Measurements from ENCODE around the gene PCDHGC4. TPM values are rescaled to one million over a fixed set of nuclear protein-coding genes. Genes with fewer than 3 reads are reported as not detected.

Gene PCDHGC4
- total and polyA plus RNA-seq, 12 donors, result 0.03 to 6.1 (median 1.4) TPM

DNA sequence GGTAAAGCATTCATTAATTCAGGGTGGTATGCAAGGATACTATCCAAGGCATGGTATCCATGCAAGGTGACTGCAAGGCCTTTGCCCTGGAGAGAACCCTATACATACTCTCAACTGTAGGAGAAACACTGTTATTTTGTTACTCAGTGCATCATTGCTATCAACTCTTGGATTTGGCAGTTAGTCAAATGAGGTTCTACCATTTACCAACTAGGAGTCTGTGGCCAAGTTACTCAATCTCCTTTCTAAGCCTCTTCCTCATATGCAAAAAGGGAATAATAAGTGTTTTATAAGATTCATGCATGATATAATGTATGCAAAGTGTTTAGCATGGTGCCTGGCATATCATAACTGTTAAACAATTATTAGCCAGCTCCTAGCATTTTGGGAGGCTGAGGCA, 5.1 kb upstream of the PCDHGC4 start:
- DNase-seq, result no peak
- intact Hi-C loops (cut with DNase I), result loop anchor here (5.0 kb wide), 1 partner anchor 38 kb away; no protein-coding TSS in a partner anchor
- peaks cover 5 to 56% of the 10 kb centered on the region in 2 donors for H3K4me1 ChIP-seq (replicated peaks in 1 of 2)
- H3K27me3 ChIP-seq, result no peaks in the 10 kb centered on the region
- H3K9me3 ChIP-seq (replicated peaks in 1 of 3), result no peaks in the 10 kb centered on the region
- H3K4me3 ChIP-seq, result no peak overlapping the region
- H3K27ac ChIP-seq, result no peak overlapping the region
- TF ChIP-seq, protein P1, sequence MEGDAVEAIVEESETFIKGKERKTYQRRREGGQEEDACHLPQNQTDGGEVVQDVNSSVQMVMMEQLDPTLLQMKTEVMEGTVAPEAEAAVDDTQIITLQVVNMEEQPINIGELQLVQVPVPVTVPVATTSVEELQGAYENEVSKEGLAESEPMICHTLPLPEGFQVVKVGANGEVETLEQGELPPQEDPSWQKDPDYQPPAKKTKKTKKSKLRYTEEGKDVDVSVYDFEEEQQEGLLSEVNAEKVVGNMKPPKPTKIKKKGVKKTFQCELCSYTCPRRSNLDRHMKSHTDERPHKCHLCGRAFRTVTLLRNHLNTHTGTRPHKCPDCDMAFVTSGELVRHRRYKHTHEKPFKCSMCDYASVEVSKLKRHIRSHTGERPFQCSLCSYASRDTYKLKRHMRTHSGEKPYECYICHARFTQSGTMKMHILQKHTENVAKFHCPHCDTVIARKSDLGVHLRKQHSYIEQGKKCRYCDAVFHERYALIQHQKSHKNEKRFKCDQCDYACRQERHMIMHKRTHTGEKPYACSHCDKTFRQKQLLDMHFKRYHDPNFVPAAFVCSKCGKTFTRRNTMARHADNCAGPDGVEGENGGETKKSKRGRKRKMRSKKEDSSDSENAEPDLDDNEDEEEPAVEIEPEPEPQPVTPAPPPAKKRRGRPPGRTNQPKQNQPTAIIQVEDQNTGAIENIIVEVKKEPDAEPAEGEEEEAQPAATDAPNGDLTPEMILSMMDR (IDR thresholded peaks at IDR 0.05), result no peak
- TF ChIP-seq POLR2A (IDR thresholded peaks at IDR 0.05), result no peak
- no peaks in the 10 kb centered on the region for H3K36me3 ChIP-seq (replicated peaks in 1 of 2)

DNA sequence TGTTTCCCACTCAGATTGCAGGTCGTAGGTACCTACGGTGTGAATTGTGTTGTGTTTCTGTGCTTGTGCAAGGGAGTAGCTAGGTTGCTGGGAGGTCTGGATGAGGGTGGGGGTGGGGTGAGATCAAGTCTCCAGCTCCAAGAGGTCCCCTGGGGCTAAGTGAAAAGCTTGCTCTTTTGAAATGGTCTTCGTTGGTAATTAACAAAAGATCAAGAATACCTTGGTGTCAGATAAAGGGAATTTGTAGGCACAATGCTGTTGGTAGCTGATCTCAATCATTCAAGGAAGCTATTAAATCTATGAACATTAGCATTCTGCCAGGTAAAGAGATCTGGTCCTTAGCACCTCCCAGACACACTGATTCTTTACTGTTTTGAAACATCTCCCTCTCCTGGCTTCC, 928 bp upstream of the PCDHGC4 start:
- Histone ChIP-seq H3K36me3 (replicated peaks in 1 of 2) (no peaks in the 10 kb centered on the region), H3K27me3 (no peaks in the 10 kb centered on the region), H3K4me3 (no peak overlapping the region), H3K9me3 (replicated peaks in 1 of 3) (no peaks in the 10 kb centered on the region), H3K4me1 (replicated peaks in 1 of 2) (peaks cover 4 to 36% of the 10 kb centered on the region in 2 donors), H3K27ac (no peak overlapping the region)
- intact Hi-C loops (cut with DNase I), result no loop called here
- 66 to 73% (median 69%) methylated on average over 3 of the region's 3 CpGs for WGBS, 4 donors
- no peak for DNase-seq
- no peak for TF ChIP-seq POLR2A (IDR thresholded peaks at IDR 0.05)

DNA sequence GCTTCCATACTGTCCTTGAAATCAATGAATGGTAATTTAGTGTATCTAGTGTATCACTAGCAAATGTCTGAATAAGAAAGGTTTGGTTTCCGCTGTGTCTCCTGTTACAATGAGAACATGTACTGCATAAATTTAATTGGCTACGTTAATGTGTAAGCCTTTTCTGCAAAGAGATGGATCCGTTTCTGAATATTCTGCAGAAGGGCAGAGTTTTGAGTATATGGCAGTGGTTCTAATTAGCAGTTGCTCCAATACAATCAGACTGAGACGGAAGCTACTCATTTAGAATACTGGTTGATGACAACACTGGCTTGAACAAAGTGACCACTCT, 555 bp upstream of the PCDHGC4 start:
- TF ChIP-seq, protein P1 (IDR thresholded peaks at IDR 0.05), result no peak
- TF ChIP-seq POLR2A (IDR thresholded peaks at IDR 0.05), result no peak
- intact Hi-C loops (cut with DNase I), result no loop called here
- peaks cover 4 to 36% of the 10 kb centered on the region in 2 donors for H3K4me1 ChIP-seq (replicated peaks in 1 of 2)
- H3K9me3 ChIP-seq (replicated peaks in 1 of 3), result no peaks in the 10 kb centered on the region
- no peak overlapping the region for H3K27ac ChIP-seq
- H3K36me3 ChIP-seq (replicated peaks in 1 of 2), result no peaks in the 10 kb centered on the region
- WGBS, 4 donors, result 13 to 21% (median 17%) methylated on average over 4 of the region's 4 CpGs
- peak overlapping the region in 1 of 4 donors; percentile 51 for H3K4me3 ChIP-seq
- DNase-seq, result no peak
- no peaks in the 10 kb centered on the region for H3K27me3 ChIP-seq

DNA sequence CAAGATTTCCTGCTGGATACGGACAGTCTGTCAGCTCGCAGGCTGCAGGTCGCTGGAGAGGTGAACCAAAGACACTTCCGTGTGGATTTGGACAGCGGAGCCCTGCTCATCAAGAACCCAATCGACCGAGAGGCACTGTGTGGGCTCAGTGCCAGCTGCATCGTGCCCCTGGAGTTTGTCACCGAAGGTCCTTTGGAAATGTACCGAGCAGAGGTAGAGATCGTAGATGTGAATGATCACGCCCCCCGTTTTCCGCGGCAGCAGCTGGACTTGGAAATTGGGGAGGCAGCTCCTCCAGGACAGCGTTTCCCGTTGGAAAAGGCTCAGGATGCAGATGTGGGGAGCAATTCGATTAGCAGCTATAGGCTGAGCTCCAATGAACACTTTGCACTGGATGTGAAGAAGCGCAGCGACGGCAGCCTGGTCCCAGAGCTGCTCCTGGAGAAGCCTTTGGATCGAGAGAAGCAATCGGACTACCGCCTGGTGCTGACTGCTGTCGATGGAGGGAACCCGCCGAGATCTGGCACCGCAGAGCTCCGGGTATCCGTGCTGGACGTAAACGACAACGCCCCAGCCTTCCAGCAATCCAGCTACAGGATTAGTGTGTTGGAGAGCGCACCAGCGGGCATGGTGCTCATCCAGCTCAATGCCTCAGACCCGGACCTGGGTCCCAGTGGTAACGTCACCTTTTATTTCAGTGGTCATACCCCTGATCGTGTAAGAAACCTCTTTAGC, 658 bp downstream of the PCDHGC4 start:
- peak overlapping the region in 1 of 5 donors; percentile 9 for H3K27ac ChIP-seq
- peaks cover 4 to 36% of the 10 kb centered on the region in 2 donors for H3K4me1 ChIP-seq (replicated peaks in 1 of 2)
- 58 to 80% (median 62%) methylated on average over 19 to 38 of the region's 38 CpGs for WGBS, 4 donors
- peak overlapping the region in 1 of 4 donors; percentile 51 for H3K4me3 ChIP-seq
- H3K27me3 ChIP-seq, result no peaks in the 10 kb centered on the region
- H3K9me3 ChIP-seq (replicated peaks in 1 of 3), result no peaks in the 10 kb centered on the region
- peak in 1 of 7 donors; percentile 54 for DNase-seq
- no peaks in the 10 kb centered on the region for H3K36me3 ChIP-seq (replicated peaks in 1 of 2)
- TF ChIP-seq POLR2A (IDR thresholded peaks at IDR 0.05), result no peak
- TF ChIP-seq, protein P1 (IDR thresholded peaks at IDR 0.05), result no peak
- intact Hi-C loops (cut with DNase I), result no loop called here

DNA sequence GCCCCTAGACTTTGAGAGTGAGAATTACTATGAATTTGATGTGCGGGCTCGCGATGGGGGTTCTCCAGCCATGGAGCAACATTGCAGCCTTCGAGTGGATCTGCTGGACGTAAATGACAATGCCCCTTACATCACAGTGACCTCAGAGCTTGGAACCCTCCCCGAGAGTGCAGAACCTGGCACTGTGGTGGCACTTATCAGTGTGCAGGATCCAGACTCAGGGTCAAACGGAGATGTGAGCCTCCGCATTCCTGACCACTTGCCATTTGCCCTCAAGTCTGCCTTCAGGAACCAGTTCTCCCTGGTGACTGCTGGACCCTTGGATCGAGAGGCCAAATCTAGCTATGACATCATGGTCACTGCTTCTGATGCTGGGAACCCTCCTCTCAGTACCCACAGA, 1.3 kb downstream of the PCDHGC4 start:
- TF ChIP-seq, protein P1 (IDR thresholded peaks at IDR 0.05), result no peak
- no peak for TF ChIP-seq POLR2A (IDR thresholded peaks at IDR 0.05)
- intact Hi-C loops (cut with DNase I), result no loop called here
- H3K27me3 ChIP-seq, result no peaks in the 10 kb centered on the region
- no peak overlapping the region for H3K4me3 ChIP-seq
- DNase-seq, result peak in 1 of 7 donors; percentile 52
- H3K4me1 ChIP-seq (replicated peaks in 1 of 2), result peaks cover 4 to 36% of the 10 kb centered on the region in 2 donors
- H3K27ac ChIP-seq, result no peak overlapping the region
- no peaks in the 10 kb centered on the region for H3K36me3 ChIP-seq (replicated peaks in 1 of 2)
- H3K9me3 ChIP-seq (replicated peaks in 1 of 3), result no peaks in the 10 kb centered on the region
- 88 to 95% (median 93%) methylated on average over 6 to 9 of the region's 9 CpGs for WGBS, 4 donors

Measured in adrenal gland (tissue), 12 donors.